ENCODE results near the gene DCAF8. TPM values are rescaled to one million over a fixed set of nuclear protein-coding genes. Genes with fewer than 3 reads are reported as not detected.

DCAF8 gene
- total and polyA plus RNA-seq, 2 donors (not counting 3 experiments of a cell fraction or from before 2014, with no cell fraction given) = 85.5 to 106 TPM

GRCh38 chr1:160209321-160210046 is 52.9 kb downstream of the DCAF8 start:
- BruUV-seq (replicated peaks) = no TSS peak
- dilution Hi-C loops (cut with MboI; ENCODE audit: extremely low pct_ligation_motif_present, low sequenced_read_pairs) = no loop called here
- Histone ChIP-seq H3K9me3 (replicated peaks; ENCODE audit: control insufficient read depth, insufficient read depth, low read length) (no peaks in the 10 kb centered on the region), H3K4me1 (ENCODE audit: control insufficient read depth, extremely low read depth, insufficient read depth, low read length) (peaks cover 46% of the 10 kb centered on the region), H3K27ac (ENCODE audit: insufficient read depth, low read depth, low read length) (no peak overlapping the region), H3K27me3 (ENCODE audit: control insufficient read depth in 2 of 2, insufficient read depth in 2 of 2, low read length in 2 of 2) (no peaks in the 10 kb centered on the region), H4K20me1 (replicated peaks; ENCODE audit: control insufficient read depth, extremely low read depth, insufficient read depth, low read length) (no peaks in the 10 kb centered on the region), H3K4me2 (ENCODE audit: insufficient read depth, low read length) (peak overlapping the region; percentile 43), H3K36me3 (ENCODE audit: control insufficient read depth in 2 of 2, extremely low read depth in 1 of 2, insufficient read depth in 2 of 2, low read length in 2 of 2) (peaks cover 27 to 35% of the 10 kb centered on the region in 2 experiments), H2AFZ (ENCODE audit: low read depth, low read length) (no peak overlapping the region), H3K9ac (replicated peaks; ENCODE audit: extremely low read depth, insufficient read depth, low read length) (no peak overlapping the region), H3K79me2 (ENCODE audit: control insufficient read depth, insufficient read depth, low read length) (peaks cover 65% of the 10 kb centered on the region), H3K4me3 (replicated peaks in 1 of 3; ENCODE audit: insufficient read depth in 1 of 3, low read depth in 1 of 3, low read length in 3 of 3) (no peak overlapping the region), H3K9me1 (replicated peaks; ENCODE audit: control insufficient read depth, extremely low read depth, insufficient read depth, low read length) (no peaks in the 10 kb centered on the region)
- intact Hi-C loops (cut with micrococcal nuclease) = loop anchor here (5.0 kb wide), 1 partner anchor 133 kb away; the partner anchor contains the start of genes COPA and NCSTN
- FAIRE-seq = peak; percentile 74
- CTCF ChIA-PET = interaction anchor here (1.9 to 13.4 kb wide), 3 partner anchors 10 to 82 kb away, joined by 10 to 183 read pairs (median 65); no protein-coding TSS in a partner anchor
- TF ChIP-seq MYC (IDR thresholded peaks at IDR 0.05; ENCODE audit: low read depth, low read length) (no peak), JUN (IDR thresholded peaks at IDR 0.05; ENCODE audit: borderline replicate concordance, insufficient read depth, insufficient read length, low read depth) (no peak), POLR2A (IDR thresholded peaks at IDR 0.05; ENCODE audit: low read depth, low read length) (no peak), CTCF (IDR thresholded peaks at IDR 0.05; ENCODE audit: extremely low read depth in 1 of 2, insufficient read depth in 1 of 2, low read depth in 1 of 2, low read length in 2 of 2) (no peak), FOS (IDR thresholded peaks at IDR 0.05; ENCODE audit: borderline replicate concordance, insufficient read depth, low read length) (no peak), GATA2 (IDR thresholded peaks at IDR 0.05; ENCODE audit: insufficient read depth, insufficient read length, low read depth, low read length) (no peak), MAX (IDR thresholded peaks at IDR 0.05; ENCODE audit: insufficient read depth, insufficient read length) (no peak), EZH2 (IDR thresholded peaks at IDR 0.05; ENCODE audit: borderline replicate concordance, low read depth, low read length, severe bottlenecking) (no peak), POLR2AphosphoS5 (IDR thresholded peaks at IDR 0.05; ENCODE audit: insufficient read depth, low read depth, low read length) (no peak)
- POLR2A ChIA-PET = no interaction called here
- no peak for DNase-seq (ENCODE audit: low read depth, low spot score)

All from endothelial cell of umbilical vein (primary cell).